ENCODE data around the gene CSNK2A1.
"Not testable (repeated sequence)": the region's sequence is repeated elsewhere in the genome, so short reads cannot be mapped to it uniquely, and the experiment has no call there.

The CSNK2A1 gene

GRCh38 chr20:543369-544152, at the start of gene CSNK2A1:
TSS of gene CSNK2A1 (minus strand) at chr20:543790. CDS start at chr20:508551, 35,239 bp downstream.
- H3K9me3 ChIP-seq (ENCODE audit: control insufficient read depth, insufficient read depth, low read length), result no peaks in the 10 kb centered on the region
- H3K9ac ChIP-seq (ENCODE audit: low read depth, low read length), result peak within 1 kb of the TSS; percentile 95
- no peaks in the 10 kb centered on the region for H3K36me3 ChIP-seq (ENCODE audit: control insufficient read depth, insufficient read depth, low read length)
- H3K4me3 ChIP-seq (ENCODE audit: low read depth, low read length), result peak within 1 kb of the TSS; percentile 74
- H3K27me3 ChIP-seq (ENCODE audit: control insufficient read depth, insufficient read depth, low read length), result peaks cover 3% of the 10 kb centered on the region
- peaks cover 10% of the 10 kb centered on the region for H3K4me1 ChIP-seq (ENCODE audit: control insufficient read depth, insufficient read depth, low read length)

- Histone ChIP-seq H3K27me3 (ENCODE audit: control insufficient read depth, insufficient read depth, low read length) (no peaks in the 10 kb centered on the region), H3K36me3 (ENCODE audit: control insufficient read depth, insufficient read depth, low read length) (no peaks in the 10 kb centered on the region), H3K9ac (ENCODE audit: low read depth, low read length) (no peak overlapping the region), H3K9me3 (ENCODE audit: control insufficient read depth, insufficient read depth, low read length) (no peaks in the 10 kb centered on the region), H3K4me3 (ENCODE audit: low read depth, low read length) (no peak overlapping the region), H3K4me1 (ENCODE audit: control insufficient read depth, insufficient read depth, low read length) (no peaks in the 10 kb centered on the region)
Measured at GRCh38 chr20:592506-592905, 48.9 kb upstream of the CSNK2A1 start.

- no peaks in the 10 kb centered on the region for H3K4me1 ChIP-seq (ENCODE audit: control insufficient read depth, insufficient read depth, low read length)
- H3K9ac ChIP-seq (ENCODE audit: low read depth, low read length), result no peak overlapping the region
- no peaks in the 10 kb centered on the region for H3K27me3 ChIP-seq (ENCODE audit: control insufficient read depth, insufficient read depth, low read length)
- no peak overlapping the region for H3K4me3 ChIP-seq (ENCODE audit: low read depth, low read length)
- no peaks in the 10 kb centered on the region for H3K9me3 ChIP-seq (ENCODE audit: control insufficient read depth, insufficient read depth, low read length)
- H3K36me3 ChIP-seq (ENCODE audit: control insufficient read depth, insufficient read depth, low read length), result no peaks in the 10 kb centered on the region
Measured at GRCh38 chr20:591941-592340, 48.4 kb upstream of the CSNK2A1 start.

GRCh38 chr20:588932-589672, 45.5 kb upstream of the CSNK2A1 start:
- Histone ChIP-seq H3K36me3 (ENCODE audit: control insufficient read depth, insufficient read depth, low read length) (no peaks in the 10 kb centered on the region), H3K4me3 (ENCODE audit: low read depth, low read length) (no peak overlapping the region), H3K9ac (ENCODE audit: low read depth, low read length) (no peak overlapping the region), H3K9me3 (ENCODE audit: control insufficient read depth, insufficient read depth, low read length) (no peaks in the 10 kb centered on the region), H3K27me3 (ENCODE audit: control insufficient read depth, insufficient read depth, low read length) (no peaks in the 10 kb centered on the region), H3K4me1 (ENCODE audit: control insufficient read depth, insufficient read depth, low read length) (no peaks in the 10 kb centered on the region)

GRCh38 chr20:588476-588875, 44.9 kb upstream of the CSNK2A1 start:
- Histone ChIP-seq H3K36me3 (ENCODE audit: control insufficient read depth, insufficient read depth, low read length) (no peaks in the 10 kb centered on the region), H3K4me1 (ENCODE audit: control insufficient read depth, insufficient read depth, low read length) (no peaks in the 10 kb centered on the region), H3K9ac (ENCODE audit: low read depth, low read length) (no peak overlapping the region), H3K27me3 (ENCODE audit: control insufficient read depth, insufficient read depth, low read length) (no peaks in the 10 kb centered on the region), H3K4me3 (ENCODE audit: low read depth, low read length) (no peak overlapping the region), H3K9me3 (ENCODE audit: control insufficient read depth, insufficient read depth, low read length) (no peaks in the 10 kb centered on the region)

GRCh38 chr20:584971-585301, 41.3 kb upstream of the CSNK2A1 start:
- Histone ChIP-seq H3K27me3 (ENCODE audit: control insufficient read depth, insufficient read depth, low read length) (no peaks in the 10 kb centered on the region), H3K9me3 (ENCODE audit: control insufficient read depth, insufficient read depth, low read length) (no peaks in the 10 kb centered on the region), H3K36me3 (ENCODE audit: control insufficient read depth, insufficient read depth, low read length) (no peaks in the 10 kb centered on the region), H3K4me1 (ENCODE audit: control insufficient read depth, insufficient read depth, low read length) (no peaks in the 10 kb centered on the region), H3K4me3 (ENCODE audit: low read depth, low read length) (no peak overlapping the region), H3K9ac (ENCODE audit: low read depth, low read length) (no peak overlapping the region)

GRCh38 chr20:584161-584970, 40.8 kb upstream of the CSNK2A1 start:
- no peak overlapping the region for H3K9ac ChIP-seq (ENCODE audit: low read depth, low read length)
- H3K36me3 ChIP-seq (ENCODE audit: control insufficient read depth, insufficient read depth, low read length), result no peaks in the 10 kb centered on the region

GRCh38 chr20:582204-582603, 38.6 kb upstream of the CSNK2A1 start:
- no peaks in the 10 kb centered on the region for H3K4me1 ChIP-seq (ENCODE audit: control insufficient read depth, insufficient read depth, low read length)
- no peak overlapping the region for H3K4me3 ChIP-seq (ENCODE audit: low read depth, low read length)
- H3K36me3 ChIP-seq (ENCODE audit: control insufficient read depth, insufficient read depth, low read length), result no peaks in the 10 kb centered on the region
- no peaks in the 10 kb centered on the region for H3K9me3 ChIP-seq (ENCODE audit: control insufficient read depth, insufficient read depth, low read length)
- H3K9ac ChIP-seq (ENCODE audit: low read depth, low read length), result peak overlapping the region; percentile 73
- no peaks in the 10 kb centered on the region for H3K27me3 ChIP-seq (ENCODE audit: control insufficient read depth, insufficient read depth, low read length)

More at GRCh38 chr20:584161-584970, 40.8 kb upstream of the CSNK2A1 start:
- Histone ChIP-seq H3K4me1 (ENCODE audit: control insufficient read depth, insufficient read depth, low read length) (no peaks in the 10 kb centered on the region), H3K27me3 (ENCODE audit: control insufficient read depth, insufficient read depth, low read length) (no peaks in the 10 kb centered on the region), H3K9me3 (ENCODE audit: control insufficient read depth, insufficient read depth, low read length) (no peaks in the 10 kb centered on the region), H3K4me3 (ENCODE audit: low read depth, low read length) (no peak overlapping the region)

- H3K9ac ChIP-seq (ENCODE audit: low read depth, low read length); H3K4me3 ChIP-seq (ENCODE audit: low read depth, low read length); H3K27me3 ChIP-seq (ENCODE audit: control insufficient read depth, insufficient read depth, low read length); H3K9me3 ChIP-seq (ENCODE audit: control insufficient read depth, insufficient read depth, low read length); H3K36me3 ChIP-seq (ENCODE audit: control insufficient read depth, insufficient read depth, low read length): not testable (repeated sequence)
- H3K4me1 ChIP-seq (ENCODE audit: control insufficient read depth, insufficient read depth, low read length), result peaks cover 10% of the 10 kb centered on the region
Measured at GRCh38 chr20:578940-579690, 35.5 kb upstream of the CSNK2A1 start.

GRCh38 chr20:577167-577791, 33.7 kb upstream of the CSNK2A1 start:
- Histone ChIP-seq H3K4me1 (ENCODE audit: control insufficient read depth, insufficient read depth, low read length) (peaks cover 17% of the 10 kb centered on the region), H3K4me3 (ENCODE audit: low read depth, low read length) (no peak overlapping the region), H3K9ac (ENCODE audit: low read depth, low read length) (no peak overlapping the region), H3K9me3 (ENCODE audit: control insufficient read depth, insufficient read depth, low read length) (no peaks in the 10 kb centered on the region), H3K36me3 (ENCODE audit: control insufficient read depth, insufficient read depth, low read length) (no peaks in the 10 kb centered on the region), H3K27me3 (ENCODE audit: control insufficient read depth, insufficient read depth, low read length) (peaks cover 10% of the 10 kb centered on the region)

- Histone ChIP-seq H3K36me3 (ENCODE audit: control insufficient read depth, insufficient read depth, low read length) (no peaks in the 10 kb centered on the region), H3K9me3 (ENCODE audit: control insufficient read depth, insufficient read depth, low read length) (no peaks in the 10 kb centered on the region), H3K27me3 (ENCODE audit: control insufficient read depth, insufficient read depth, low read length) (peaks cover 10% of the 10 kb centered on the region), H3K4me1 (ENCODE audit: control insufficient read depth, insufficient read depth, low read length) (peaks cover 20% of the 10 kb centered on the region), H3K9ac (ENCODE audit: low read depth, low read length) (no peak overlapping the region), H3K4me3 (ENCODE audit: low read depth, low read length) (no peak overlapping the region)
Measured at GRCh38 chr20:576156-576555, 32.6 kb upstream of the CSNK2A1 start.

Data from iPS-15b (cell line).